Endothelial cell of umbilical vein (primary cell): ENCODE data around the gene PCDH9. TPM values are rescaled to one million over a fixed set of nuclear protein-coding genes. Genes with fewer than 3 reads are reported as not detected.

Source experiments
- BruUV-seq: library from RNA; stranded (reverse); fragments of 400-500 nt; replicated peaks from 2 replicates; lab custom pipeline; 2021; lab: Mats Ljungman, UMichigan
- CTCF ChIA-PET: fragments of 300-600, 350-600 bp; sonication (Branson Sonifier 250); formaldehyde crosslinking; loops from one replicate; lab custom pipeline; 2021; ENCODE audit warnings: antibody characterized with exemption, inconsistent platforms; lab: Charles Lee
- POLR2A ChIA-PET: fragments of 300-600, 350-600 bp; sonication (Branson Sonifier 250); formaldehyde crosslinking; loops from one replicate; lab custom pipeline; 2021; ENCODE audit warnings: antibody characterized with exemption, inconsistent platforms; lab: Charles Lee
- DNase-seq: peaks from one replicate; pipeline ENCODE4 v3.0.0-alpha.2; 2011; ENCODE audit warnings: low read depth, low spot score
- FAIRE-seq: peaks from 2 replicates; lab custom pipeline; 2011; peaks lifted over from hg19 to GRCh38; lab: Jason Lieb, UNC
- H2AFZ ChIP-seq: 2 replicates; pipeline ENCODE4 v1.6.0; 2012; ENCODE audit warnings: low read depth, low read length, control low read depth, inconsistent platforms
- H3K27ac ChIP-seq: 2 replicates; pipeline ENCODE4 v1.5.1; 2011; ENCODE audit warnings: low read depth, mild to moderate bottlenecking, control low read depth, low read length, moderate library complexity; ENCODE audit not compliant: insufficient read depth
- H3K27me3 ChIP-seq, 2 experiments: 2 replicates each; pipeline versions ENCODE4 v1.6.0 to v1.6.1; 2011; ENCODE audit warnings: low read length in 2 of 2, mixed read lengths in 1 of 2; ENCODE audit not compliant: control insufficient read depth in 2 of 2, insufficient read depth in 2 of 2
- H3K36me3 ChIP-seq, 2 experiments: 2 replicates in 1 of 2; 3 replicates in 1 of 2; pipeline ENCODE4 v1.5.1; 2011; ENCODE audit warnings: low read length in 2 of 2, mild to moderate bottlenecking in 1 of 2, moderate library complexity in 1 of 2; ENCODE audit not compliant: control insufficient read depth in 2 of 2, insufficient read depth in 2 of 2; ENCODE audit errors: extremely low read depth in 1 of 2
- H3K4me1 ChIP-seq: 3 replicates; pipeline ENCODE4 v1.5.1; 2011; ENCODE audit warnings: mild to moderate bottlenecking, low read length; ENCODE audit not compliant: control insufficient read depth, insufficient read depth; ENCODE audit errors: extremely low read depth
- H3K4me2 ChIP-seq: 2 replicates; pipeline ENCODE4 v1.6.1; 2011; ENCODE audit warnings: low read length, control low read depth, mixed read lengths; ENCODE audit not compliant: insufficient read depth
- H3K4me3 ChIP-seq, 3 experiments: fragments of 200-600 bp in 1 of 3; sonication (generic), shearing (Covaris generic) in 1 of 3; replicated peaks in 1 of 3; 2 replicates each; pipeline ENCODE4 v1.5.1; 2011 to 2016; ENCODE audit warnings: control low read depth in 3 of 3, low read length in 3 of 3, mild to moderate bottlenecking in 2 of 3, inconsistent platforms in 1 of 3, low read depth in 1 of 3, moderate library complexity in 1 of 3; ENCODE audit not compliant: insufficient read depth in 1 of 3
- H3K79me2 ChIP-seq: 2 replicates; pipeline ENCODE4 v1.6.0; 2012; ENCODE audit warnings: low read length, inconsistent platforms; ENCODE audit not compliant: control insufficient read depth, insufficient read depth
- H3K9ac ChIP-seq: replicated peaks from 2 replicates; pipeline ENCODE3; 2011; ENCODE audit warnings: low read length, control low read depth; ENCODE audit not compliant: insufficient read depth; ENCODE audit errors: extremely low read depth
- H3K9me1 ChIP-seq: replicated peaks from 3 replicates; pipeline ENCODE4 v1.6.0; 2011; ENCODE audit warnings: mild to moderate bottlenecking, low read length; ENCODE audit not compliant: control insufficient read depth, insufficient read depth; ENCODE audit errors: extremely low read depth
- H3K9me3 ChIP-seq: replicated peaks from 2 replicates; pipeline ENCODE4 v1.5.1; 2012; ENCODE audit warnings: low read length, inconsistent platforms; ENCODE audit not compliant: control insufficient read depth, insufficient read depth
- H4K20me1 ChIP-seq: replicated peaks from 2 replicates; pipeline ENCODE3; 2011; ENCODE audit warnings: mild to moderate bottlenecking, low read length; ENCODE audit not compliant: control insufficient read depth, insufficient read depth; ENCODE audit errors: extremely low read depth
- CTCF ChIP-seq, 2 donors: IDR thresholded peaks; 1 replicate in 1 of 2; 2 replicates in 1 of 2; pipeline ENCODE4 v1.5.1; 2011; ENCODE audit warnings: low read length in 2 of 2, mild to moderate bottlenecking in 2 of 2, moderate library complexity in 2 of 2, control low read depth in 1 of 2, inconsistent platforms in 1 of 2, low read depth in 1 of 2; ENCODE audit not compliant: insufficient read depth in 1 of 2; ENCODE audit errors: extremely low read depth in 1 of 2
- EZH2 ChIP-seq: IDR thresholded peaks from 2 replicates; pipeline ENCODE4 v1.6.1; 2012; ENCODE audit warnings: borderline replicate concordance, low read depth, mild to moderate bottlenecking, moderate library complexity, low read length, inconsistent platforms; ENCODE audit not compliant: severe bottlenecking
- FOS ChIP-seq: IDR thresholded peaks from 2 replicates; pipeline ENCODE4 v1.6.1; 2011; ENCODE audit warnings: mild to moderate bottlenecking, low read length, moderate library complexity, borderline replicate concordance; ENCODE audit not compliant: insufficient read depth
- JUN ChIP-seq: IDR thresholded peaks from 2 replicates; pipeline ENCODE4 v1.6.1; 2011; ENCODE audit warnings: borderline replicate concordance, low read depth; ENCODE audit not compliant: insufficient read length, insufficient read depth
- MYC ChIP-seq: IDR thresholded peaks from one replicate; pipeline ENCODE4 v1.6.1; 2011; ENCODE audit warnings: mild to moderate bottlenecking, low read depth, low read length
- POLR2A ChIP-seq: IDR thresholded peaks from 2 replicates; pipeline ENCODE4 v1.6.1; 2012; ENCODE audit warnings: low read depth, mild to moderate bottlenecking, control low read depth, low read length
- POLR2AphosphoS5 ChIP-seq: IDR thresholded peaks from 2 replicates; pipeline ENCODE4 v1.6.1; 2012; ENCODE audit warnings: low read depth, mild to moderate bottlenecking, control low read depth, low read length, moderate library complexity; ENCODE audit not compliant: insufficient read depth
- dilution Hi-C: fragments of 300-500 bp; cut with MboI; formaldehyde crosslinking; loops from one replicate; pipeline ENCODE4 v1.15.0; 2019; ENCODE audit warnings: low sequenced_read_pairs; ENCODE audit not compliant: extremely low pct_ligation_motif_present
- intact Hi-C: fragments of 100-400 bp; cut with micrococcal nuclease; formaldehyde crosslinking; loops from one replicate; pipeline ENCODE4 v1.10.0; 2022
- polyA plus RNA-seq, 4 experiments: library from polyadenylated mRNA; depleted of rRNA in 3 of 4; stranded (reverse) in 3 of 4; unstranded in 1 of 4; fragments of >200 nt; gene quantifications; 2 replicates each; pipeline versions ENCODE4 v1.2.1 to v1.2.3, GENCODE V29; 2011 to 2012; ENCODE audit warnings: missing spikeins in 1 of 4
- total RNA-seq: library from RNA; stranded (reverse); gene quantifications from 2 replicates; pipeline ENCODE4 v1.2.3, GENCODE V29; 2021

PCDH9 gene
- total and polyA plus RNA-seq, 2 donors (not counting 3 experiments of a cell fraction or from before 2014, with no cell fraction given), result 1.1 to 5.2 TPM

- Histone ChIP-seq H2AFZ (no peak overlapping the region), H3K79me2 (no peaks in the 10 kb centered on the region), H3K9ac (no peak overlapping the region), H3K4me3 (no peak overlapping the region), H3K27me3 (no peaks in the 10 kb centered on the region), H3K4me2 (no peak overlapping the region), H4K20me1 (no peaks in the 10 kb centered on the region), H3K36me3 (no peaks in the 10 kb centered on the region), H3K9me1 (no peaks in the 10 kb centered on the region), H3K4me1 (no peaks in the 10 kb centered on the region), H3K27ac (no peak overlapping the region), H3K9me3 (no peaks in the 10 kb centered on the region)
- FAIRE-seq (no peak), DNase-seq (no peak)
- TF ChIP-seq POLR2A, result no peak
- no peak for TF ChIP-seq MYC
- TF ChIP-seq JUN, result no peak
- no peak for TF ChIP-seq EZH2
- TF ChIP-seq FOS, result no peak
- intact Hi-C loops, result no loop called here
- dilution Hi-C loops, result no loop called here
- ChIA-PET POLR2A (no interaction called here), CTCF (interaction anchor here (1.4 kb wide), 1 partner anchor 7 kb away, joined by 3 read pairs; no protein-coding TSS in a partner anchor)
- BruUV-seq, result no TSS peak
Observed at GRCh38 chr13:67090856-67091255, 139.3 kb downstream of the PCDH9 start.

DNA sequence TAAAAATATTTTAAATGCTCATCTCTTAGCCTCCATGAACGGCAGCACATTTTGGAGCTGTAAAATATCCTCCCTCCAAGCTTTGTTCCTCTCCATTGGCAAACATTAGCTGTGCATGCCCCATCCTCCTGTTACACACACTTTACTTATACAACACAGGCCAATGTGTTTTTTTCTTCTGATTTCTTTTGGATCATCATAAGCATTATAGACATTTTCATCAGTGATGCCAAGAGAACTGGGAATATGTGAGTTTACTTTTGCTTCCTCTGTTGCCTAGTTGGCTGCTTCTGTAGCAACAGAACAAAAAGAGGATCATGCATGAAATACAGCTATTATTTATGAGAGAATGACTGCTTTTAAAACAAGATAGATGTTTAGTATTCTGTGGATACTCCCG is 142.6 kb downstream of the PCDH9 start:
- Histone ChIP-seq H3K79me2 (no peaks in the 10 kb centered on the region), H3K27me3 (no peaks in the 10 kb centered on the region), H4K20me1 (no peaks in the 10 kb centered on the region), H3K4me1 (no peaks in the 10 kb centered on the region), H3K4me3 (no peak overlapping the region), H3K27ac (no peak overlapping the region), H3K4me2 (no peak overlapping the region), H3K9me1 (no peaks in the 10 kb centered on the region), H3K36me3 (no peaks in the 10 kb centered on the region), H3K9ac (no peak overlapping the region), H3K9me3 (no peaks in the 10 kb centered on the region), H2AFZ (no peak overlapping the region)
- intact Hi-C loops, result no loop called here
- TF ChIP-seq JUN, result no peak
- no peak for TF ChIP-seq FOS
- no peak for TF ChIP-seq MYC
- TF ChIP-seq EZH2, result no peak
- no peak for TF ChIP-seq CTCF (IDR thresholded peaks at IDR 0.05; ENCODE audit: extremely low read depth in 1 of 2, insufficient read depth in 1 of 2, low read depth in 1 of 2, low read length in 2 of 2)
- TF ChIP-seq POLR2A, result no peak
- TF ChIP-seq POLR2AphosphoS5, result no peak
- FAIRE-seq, result no peak
- no peak for DNase-seq
- dilution Hi-C loops, result no loop called here
- POLR2A ChIA-PET, result no interaction called here
- BruUV-seq, result no TSS peak
- CTCF ChIA-PET, result interaction anchor here (0.7 kb wide), 1 partner anchor 18 kb away, joined by 3 read pairs; no protein-coding TSS in a partner anchor
